Skin epidermis (tissue), 12 donors: ENCODE data around the gene TMEM101.
A peak's percentile ranks its signal among the peaks of the same experiment; 100 is the strongest.
"Not testable (repeated sequence)": the region's sequence is repeated elsewhere in the genome, so short reads cannot be mapped to it uniquely, and the experiment has no call there.

Experiments
- H3K27ac ChIP-seq, 21 experiments: fragments of 200-600 bp; sonication (generic) in 11 of 21; one replicate each; pipeline ENCODE4 v1.5.0; 2020; ENCODE audit warnings: mild to moderate bottlenecking in 3 of 21, inconsistent platforms in 2 of 21, moderate library complexity in 2 of 21
- H3K4me3 ChIP-seq, 7 experiments: fragments of 200-600 bp; sonication (generic) in 2 of 7; one replicate each; pipeline ENCODE4 v1.5.0; 2020; ENCODE audit warnings: inconsistent platforms in 2 of 7, mild to moderate bottlenecking in 2 of 7, moderate library complexity in 1 of 7

The TMEM101 gene

DNA sequence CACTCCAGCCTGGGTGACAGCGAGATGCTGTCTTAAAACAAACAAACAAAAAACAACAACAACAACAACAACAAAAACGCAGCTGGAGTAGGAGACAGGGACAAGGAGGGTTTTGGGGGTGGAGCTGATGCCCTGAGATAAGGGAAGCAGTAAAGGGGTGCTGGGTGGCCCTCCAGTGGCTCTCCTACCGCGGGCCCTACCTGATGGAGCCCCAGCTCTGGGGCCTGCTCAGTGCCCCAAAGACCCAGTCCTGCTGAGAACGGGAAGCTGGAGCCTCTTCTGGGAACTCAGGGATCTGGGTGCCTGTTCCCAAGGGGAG is 31.6 kb downstream of the TMEM101 start:
- no peak overlapping the region for H3K27ac ChIP-seq
- H3K4me3 ChIP-seq, result peak overlapping the region in 1 of 7 experiments; percentile 41

DNA sequence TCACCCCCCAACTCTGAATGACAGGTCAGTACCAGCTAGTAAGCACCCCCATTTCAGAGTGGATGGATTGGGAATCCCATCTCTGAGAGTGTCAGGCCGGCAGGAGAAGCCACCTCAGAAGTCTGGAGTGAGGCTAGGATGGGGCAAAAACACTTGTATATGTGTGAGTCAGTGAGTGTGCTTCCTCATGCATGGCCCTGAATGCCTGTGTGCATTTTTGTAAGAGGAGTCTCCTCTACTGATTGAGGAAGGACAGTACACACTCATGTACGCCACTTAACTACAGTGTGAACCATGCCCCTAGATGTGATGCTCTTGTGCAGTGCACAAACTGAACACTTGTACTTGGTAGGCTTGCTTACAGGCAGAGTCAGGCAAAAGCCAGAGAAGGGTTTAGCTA is 32.6 kb downstream of the TMEM101 start:
- Histone ChIP-seq H3K4me3 (no peak overlapping the region), H3K27ac (no peak overlapping the region)

GRCh38 chr17:43979671-43980070 is 35.1 kb downstream of the TMEM101 start:
- Histone ChIP-seq H3K27ac (no peak overlapping the region), H3K4me3 (no peak overlapping the region)

- Histone ChIP-seq H3K27ac (no peak overlapping the region), H3K4me3 (no peak overlapping the region)
Observed at GRCh38 chr17:43979011-43979410, 35.8 kb downstream of the TMEM101 start.

GRCh38 chr17:43978078-43978477 is 36.7 kb downstream of the TMEM101 start:
- Histone ChIP-seq H3K27ac (no peak overlapping the region), H3K4me3 (no peak overlapping the region)

DNA sequence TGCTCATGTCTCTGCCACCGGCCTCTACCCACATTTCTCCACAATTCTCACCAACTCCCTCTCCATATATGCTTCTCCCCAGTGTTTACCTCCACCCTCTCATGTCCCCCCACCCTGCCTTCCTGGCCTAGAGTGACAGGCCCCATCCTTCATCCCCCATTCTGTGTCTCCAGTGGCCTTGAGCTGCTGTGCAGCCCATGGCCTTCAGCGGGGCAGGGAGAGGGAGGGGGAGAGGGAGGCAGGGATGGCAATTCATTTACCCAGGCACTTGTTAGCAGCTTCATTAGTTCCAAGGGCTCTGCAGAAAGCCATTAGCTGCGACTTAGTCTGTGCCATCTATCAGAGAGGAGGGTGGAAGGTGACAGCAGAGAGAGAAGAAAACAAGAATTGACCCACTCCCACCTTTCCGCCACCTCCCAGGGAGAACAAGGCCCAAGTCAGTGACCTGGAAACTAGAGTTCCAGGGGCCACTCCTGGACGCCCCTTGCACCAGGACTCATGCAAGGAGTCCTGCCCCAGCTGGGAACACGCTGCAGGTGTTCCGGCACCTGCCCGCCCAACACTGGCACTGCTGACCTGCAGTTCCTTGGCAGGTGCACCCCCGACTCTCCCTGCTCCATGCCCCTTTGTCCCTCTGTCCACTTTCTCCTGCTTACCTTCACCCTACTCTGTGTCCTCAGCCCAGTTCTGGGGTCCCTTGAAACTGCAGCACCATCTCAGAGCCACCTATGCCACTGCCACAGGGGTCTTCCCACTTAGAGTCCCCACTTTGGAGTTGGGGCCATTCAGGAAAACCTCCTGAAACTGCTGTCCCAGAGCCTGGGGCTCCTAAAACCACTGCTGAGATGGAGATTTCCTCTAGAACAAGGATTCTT is 37.6 kb downstream of the TMEM101 start:
- Histone ChIP-seq H3K27ac (no peak overlapping the region), H3K4me3 (no peak overlapping the region)

- H3K27ac ChIP-seq, result no peak overlapping the region
- no peak overlapping the region for H3K4me3 ChIP-seq
Observed at GRCh38 chr17:43975898-43976297, 38.9 kb downstream of the TMEM101 start.

DNA sequence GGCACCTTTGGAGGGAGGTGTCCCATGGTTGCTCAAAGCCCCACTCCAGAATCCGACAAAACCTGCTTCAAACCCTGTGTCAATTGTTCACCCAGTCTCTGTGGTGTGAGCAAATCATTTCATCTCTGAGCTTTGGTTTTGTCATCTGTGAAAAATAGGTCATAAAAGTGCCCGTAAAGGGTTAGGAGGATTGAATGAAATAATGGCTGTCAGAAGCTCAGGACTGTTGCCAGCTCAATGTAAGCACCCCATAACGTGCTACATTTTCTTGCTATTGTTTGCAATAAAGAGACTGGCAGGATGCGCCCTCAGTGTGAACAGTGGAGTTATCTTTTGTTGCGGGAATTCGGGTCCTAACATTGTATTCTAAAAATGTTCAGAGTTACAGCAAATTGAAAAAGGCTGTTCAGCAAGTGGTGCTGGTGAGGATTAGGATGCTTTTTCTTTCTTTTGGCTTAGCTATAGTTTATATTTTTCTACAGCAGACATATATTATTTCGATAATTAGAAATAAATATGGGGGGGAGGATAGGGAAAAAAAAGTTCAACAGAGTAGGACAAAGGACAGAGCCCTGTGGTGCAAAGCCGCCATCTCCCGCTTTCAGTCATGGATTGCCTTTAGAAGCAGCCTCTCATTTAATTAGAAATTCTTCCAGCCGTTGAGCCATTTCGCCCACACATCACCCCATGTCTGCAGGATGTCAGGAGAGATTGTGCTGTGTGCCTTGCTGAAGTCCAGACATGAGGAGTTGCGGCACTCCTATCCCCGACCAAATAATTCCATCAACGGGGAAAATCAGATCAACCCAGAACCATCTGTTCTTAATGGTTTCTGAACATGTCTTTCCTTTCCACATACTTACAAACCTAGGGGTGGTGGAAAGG is 40.1 kb downstream of the TMEM101 start:
- Histone ChIP-seq H3K4me3 (no peak overlapping the region), H3K27ac (no peak overlapping the region)

GRCh38 chr17:43972444-43973212 is 42.1 kb downstream of the TMEM101 start:
- not testable (repeated sequence) for H3K27ac ChIP-seq, H3K4me3 ChIP-seq

DNA sequence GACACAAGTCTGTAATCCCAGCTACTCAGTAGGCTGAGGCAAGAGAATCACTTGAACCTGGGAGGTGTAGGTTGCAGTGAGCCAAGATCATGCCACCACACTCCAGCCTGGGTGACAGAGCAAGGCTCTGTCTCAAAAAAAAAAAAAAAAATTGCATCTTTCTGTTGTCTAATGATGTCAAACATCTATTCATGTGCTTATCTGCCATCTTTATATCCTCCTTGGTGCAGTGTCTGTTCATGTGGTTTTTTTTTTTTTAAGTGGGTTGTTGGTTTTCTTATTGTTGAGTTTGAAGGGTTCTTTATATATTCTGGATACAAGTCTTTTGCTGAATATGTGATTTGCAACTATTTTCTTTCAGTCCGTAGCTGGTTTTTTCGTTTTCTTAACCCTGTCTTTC is 43.3 kb downstream of the TMEM101 start:
- H3K27ac ChIP-seq, H3K4me3 ChIP-seq: not testable (repeated sequence)

DNA sequence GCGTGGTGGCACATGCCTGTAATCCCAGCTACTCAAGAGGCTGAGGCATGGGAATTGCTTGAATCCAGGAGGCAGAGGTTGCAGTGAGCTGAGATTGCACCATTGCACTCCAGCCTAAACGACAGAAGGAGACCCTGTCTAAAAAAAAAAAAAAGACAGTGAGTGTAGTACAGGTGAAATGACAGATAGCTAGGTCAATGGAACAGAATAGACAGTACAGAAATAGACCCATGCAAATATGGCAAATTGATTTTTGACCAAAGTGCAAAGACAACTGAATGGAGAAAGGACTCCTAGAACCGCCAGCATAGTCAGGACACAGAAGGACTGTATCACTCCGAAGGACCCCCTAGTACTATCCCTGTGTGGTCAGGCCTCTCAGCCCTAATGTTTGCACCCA is 44.4 kb downstream of the TMEM101 start:
- Histone ChIP-seq H3K27ac (no peak overlapping the region), H3K4me3 (no peak overlapping the region)

- Histone ChIP-seq H3K27ac (no peak overlapping the region), H3K4me3 (no peak overlapping the region)
Observed at GRCh38 chr17:43967251-43967875, 47.4 kb downstream of the TMEM101 start.

GRCh38 chr17:43966276-43966675 is 48.5 kb downstream of the TMEM101 start:
- Histone ChIP-seq H3K27ac (no peak overlapping the region), H3K4me3 (no peak overlapping the region)

GRCh38 chr17:43962479-43962878 is 52.3 kb downstream of the TMEM101 start:
- no peak overlapping the region for H3K27ac ChIP-seq
- no peak overlapping the region for H3K4me3 ChIP-seq

- Histone ChIP-seq H3K4me3 (no peak overlapping the region), H3K27ac (no peak overlapping the region)
Observed at GRCh38 chr17:43961954-43962353, 52.8 kb downstream of the TMEM101 start.

- H3K4me3 ChIP-seq, H3K27ac ChIP-seq: not testable (repeated sequence)
Observed at GRCh38 chr17:43961292-43961691, 53.5 kb downstream of the TMEM101 start.
